Posterior cingulate gyrus (tissue), 11 donors: ENCODE results near the gene FBXL7.
A peak's percentile ranks its signal among the peaks of the same experiment; 100 is the strongest.

Experiments
- DNase-seq, 10 donors: peaks; one replicate each; pipeline versions ENCODE4 v3.0.0 to v3.0.0-alpha.2; 2020 to 2021; ENCODE audit warnings: mixed read lengths in 3 of 10
- intact Hi-C: fragments of 100-400 bp; cut with DNase I; formaldehyde crosslinking; loops from one replicate; pipeline ENCODE4 v1.15.1; 2023

FBXL7 gene

DNA sequence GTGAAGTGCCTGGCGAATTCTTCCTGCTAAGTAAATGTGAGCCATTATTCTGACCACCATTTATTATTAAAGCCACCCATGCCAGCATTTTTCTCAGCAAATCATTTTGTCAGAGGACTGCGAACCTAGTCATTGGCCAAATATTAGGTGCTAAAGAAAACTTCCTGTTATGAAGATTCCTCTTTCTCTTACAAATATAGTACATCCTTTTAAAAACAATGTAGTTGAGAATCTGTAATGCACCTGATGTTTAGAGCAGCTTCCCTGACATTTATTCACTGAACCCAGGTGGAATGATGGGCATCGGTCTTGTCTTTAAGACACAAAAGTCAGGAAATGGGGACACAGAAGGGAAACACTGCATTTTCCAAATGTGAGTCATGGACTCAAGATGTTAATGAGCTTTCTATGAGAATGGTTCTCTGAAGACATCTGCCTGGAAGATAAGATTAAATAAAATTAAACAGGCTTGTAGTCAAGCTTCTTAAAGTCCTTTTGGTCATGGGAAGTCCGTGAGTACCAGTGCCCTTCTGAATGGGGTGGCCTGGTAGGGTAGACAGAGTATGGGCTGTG is 290.6 kb downstream of the FBXL7 start:
- DNase-seq, result no peak
- intact Hi-C loops, result loop anchor here (5.0 kb wide), 5 partner anchors 273 to 683 kb away; partner anchors contain the start of gene FBXL7

DNA sequence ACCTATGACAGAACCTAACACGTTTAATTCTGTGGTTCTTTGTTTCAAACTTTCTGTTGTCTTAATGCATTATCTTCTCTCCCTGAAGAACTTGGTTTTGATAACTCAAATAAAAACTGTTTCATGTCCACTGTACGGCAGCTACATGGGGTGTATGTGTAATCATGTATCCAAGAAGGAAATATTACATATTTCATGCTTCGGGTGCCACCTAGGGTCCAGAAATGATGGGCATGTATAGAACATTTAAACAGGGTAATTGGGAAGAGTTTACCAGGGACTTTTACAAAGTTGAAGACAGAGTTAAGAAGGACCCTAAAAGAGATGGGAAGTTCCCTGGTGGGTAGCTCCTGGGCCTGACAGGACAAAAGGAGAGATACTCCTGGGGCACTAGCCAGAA is 291.3 kb downstream of the FBXL7 start:
- DNase-seq, result no peak
- intact Hi-C loops, result loop anchor here (5.0 kb wide), 5 partner anchors 274 to 684 kb away; partner anchors contain the start of gene FBXL7

- intact Hi-C loops, result loop anchor here (5.0 kb wide), 5 partner anchors 275 to 685 kb away; partner anchors contain the start of gene FBXL7
- DNase-seq, result no peak
Observed at GRCh38 chr5:15791859-15792258, 291.9 kb downstream of the FBXL7 start.

- DNase-seq, result no peak
- intact Hi-C loops, result loop anchor here (5.0 kb wide), 5 partner anchors 277 to 687 kb away; partner anchors contain the start of gene FBXL7
Observed at GRCh38 chr5:15794052-15794985, 294.3 kb downstream of the FBXL7 start.

DNA sequence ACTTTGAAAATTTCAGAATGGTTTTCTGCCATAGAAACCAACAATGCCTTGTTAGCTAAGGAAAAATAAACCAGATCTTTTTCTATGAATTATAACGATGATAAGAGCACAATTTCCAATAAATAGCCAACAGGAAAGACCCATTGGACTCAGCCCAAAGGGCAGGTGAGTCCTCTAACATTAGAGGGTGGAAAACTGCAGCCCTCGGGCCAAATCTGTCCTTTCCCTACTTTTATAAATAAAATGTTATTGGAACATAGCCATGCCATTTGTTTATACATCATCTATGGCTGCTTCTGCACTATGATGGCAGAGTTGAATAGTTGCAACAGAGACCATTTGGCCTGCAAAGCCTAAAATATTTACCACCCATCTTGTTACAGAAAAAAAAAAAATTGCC is 296.1 kb downstream of the FBXL7 start:
- intact Hi-C loops, result no loop called here
- DNase-seq, result no peak

- intact Hi-C loops, result no loop called here
- no peak for DNase-seq
Observed at GRCh38 chr5:15796557-15796956, 296.6 kb downstream of the FBXL7 start.

GRCh38 chr5:15797116-15797515 is 297.1 kb downstream of the FBXL7 start:
- DNase-seq, result no peak
- intact Hi-C loops, result no loop called here

GRCh38 chr5:15798006-15798405 is 298.0 kb downstream of the FBXL7 start:
- intact Hi-C loops, result no loop called here
- no peak for DNase-seq

DNA sequence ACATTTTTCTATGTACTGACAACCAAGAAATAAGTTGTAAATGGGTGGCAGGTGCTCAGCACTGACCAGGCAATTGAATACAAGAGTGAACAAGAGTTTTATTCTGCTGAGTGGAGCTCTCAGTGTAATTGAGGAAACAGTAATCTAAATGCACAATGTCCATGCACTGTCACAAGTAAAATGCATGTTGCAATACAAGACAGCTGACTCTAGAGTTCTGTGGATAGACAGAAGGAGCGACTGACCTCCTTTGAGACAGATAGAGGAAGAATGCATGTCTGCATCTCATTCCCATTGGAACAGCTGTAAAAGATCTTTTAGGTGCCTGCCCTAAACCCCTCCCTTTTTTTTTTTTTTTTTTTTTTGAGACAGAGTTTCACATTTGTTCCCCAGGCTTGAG is 299.0 kb downstream of the FBXL7 start:
- intact Hi-C loops, result no loop called here
- DNase-seq, result no peak

DNA sequence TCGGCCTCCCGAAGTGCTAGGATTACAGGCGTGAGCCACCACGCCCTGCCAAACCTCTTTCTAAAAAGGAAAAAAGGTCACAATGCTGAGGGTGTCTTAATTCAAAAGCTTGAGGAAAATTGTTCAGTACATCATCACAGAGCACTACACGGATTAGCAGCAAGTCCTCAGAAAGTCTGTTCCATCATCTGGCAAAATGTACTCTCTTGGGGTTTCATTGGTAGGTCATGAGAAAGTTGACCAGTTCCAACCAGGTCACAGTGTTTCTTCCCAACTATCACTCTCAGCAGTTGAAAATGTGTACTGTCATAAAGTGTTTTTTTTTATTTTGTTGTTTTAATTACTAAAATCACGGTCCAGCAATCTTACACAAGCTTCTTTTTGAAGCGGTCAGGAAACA is 299.6 kb downstream of the FBXL7 start:
- intact Hi-C loops, result no loop called here
- no peak for DNase-seq

GRCh38 chr5:15803280-15803679 is 303.3 kb downstream of the FBXL7 start:
- no peak for DNase-seq
- intact Hi-C loops, result no loop called here

GRCh38 chr5:15806613-15807012 is 306.6 kb downstream of the FBXL7 start:
- intact Hi-C loops, result no loop called here

GRCh38 chr5:15807248-15807647 is 307.3 kb downstream of the FBXL7 start:
- intact Hi-C loops, result no loop called here
- no peak for DNase-seq

More at GRCh38 chr5:15806613-15807012, 306.6 kb downstream of the FBXL7 start:
- no peak for DNase-seq

GRCh38 chr5:15807871-15808270 is 307.9 kb downstream of the FBXL7 start:
- intact Hi-C loops, result no loop called here
- DNase-seq, result peak in 4 of 10 donors; percentile 23 to 88 (median 72)

DNA sequence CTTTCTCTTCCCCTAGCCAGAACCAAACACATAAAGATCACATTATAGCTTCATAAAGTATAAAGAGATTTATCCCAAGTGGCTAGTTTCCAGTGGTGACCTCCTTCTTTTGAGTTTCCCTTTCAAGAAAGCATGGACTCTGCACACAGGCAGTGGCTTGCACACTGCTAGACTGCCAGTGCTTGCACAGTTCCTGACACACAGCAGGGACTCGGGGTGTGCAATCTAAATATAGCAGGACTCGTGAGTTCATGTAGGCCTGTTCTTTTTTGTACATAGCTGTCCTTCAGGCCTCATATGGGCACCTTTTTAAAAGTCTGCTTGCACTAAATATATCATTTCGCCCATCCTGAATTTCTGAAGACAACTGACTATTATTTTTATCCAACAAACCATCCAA is 308.6 kb downstream of the FBXL7 start:
- intact Hi-C loops, result no loop called here

DNA sequence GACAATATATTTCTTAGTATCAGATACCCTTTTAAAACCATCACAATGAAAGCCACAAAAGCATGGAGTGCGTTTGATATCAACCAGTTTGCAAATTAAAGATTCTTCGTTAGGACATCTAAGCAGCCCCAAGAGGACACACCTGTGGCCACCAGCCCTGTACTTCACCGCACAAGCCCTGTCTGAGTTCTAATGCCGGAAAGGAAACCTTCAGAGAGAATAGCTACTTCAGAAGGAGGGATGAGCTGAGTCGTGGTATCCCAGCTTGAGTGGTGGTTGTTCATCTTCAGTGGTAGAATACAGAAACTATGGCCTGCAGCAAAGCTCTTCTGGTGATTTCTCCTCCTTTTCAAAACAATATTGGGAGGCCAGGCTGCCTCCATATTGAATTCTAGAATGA is 319.6 kb downstream of the FBXL7 start:
- intact Hi-C loops, result no loop called here

More for the DNA sequence above, 308.6 kb downstream of the FBXL7 start:
- DNase-seq, result no peak

DNA sequence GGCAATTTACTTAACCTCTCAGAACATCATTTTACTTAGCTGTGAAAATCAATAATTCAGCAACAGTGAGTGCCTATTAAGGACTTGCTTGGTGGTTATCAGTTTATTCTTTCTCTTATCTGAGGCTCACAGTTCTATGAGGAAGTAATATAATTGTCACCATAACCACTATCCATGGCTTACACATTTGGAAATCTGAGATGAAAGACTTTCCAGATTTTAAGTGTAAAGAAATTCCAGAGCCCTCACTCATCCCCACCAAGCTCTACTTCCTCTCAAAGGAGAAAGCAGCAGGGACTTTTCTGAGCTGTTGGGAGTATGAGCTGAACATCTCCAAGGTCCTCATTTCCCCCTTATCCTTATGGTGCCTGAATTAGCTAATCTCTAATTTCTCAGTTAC is 321.5 kb downstream of the FBXL7 start:
- intact Hi-C loops, result no loop called here
- DNase-seq, result no peak

More for the DNA sequence above, 319.6 kb downstream of the FBXL7 start:
- no peak for DNase-seq

DNA sequence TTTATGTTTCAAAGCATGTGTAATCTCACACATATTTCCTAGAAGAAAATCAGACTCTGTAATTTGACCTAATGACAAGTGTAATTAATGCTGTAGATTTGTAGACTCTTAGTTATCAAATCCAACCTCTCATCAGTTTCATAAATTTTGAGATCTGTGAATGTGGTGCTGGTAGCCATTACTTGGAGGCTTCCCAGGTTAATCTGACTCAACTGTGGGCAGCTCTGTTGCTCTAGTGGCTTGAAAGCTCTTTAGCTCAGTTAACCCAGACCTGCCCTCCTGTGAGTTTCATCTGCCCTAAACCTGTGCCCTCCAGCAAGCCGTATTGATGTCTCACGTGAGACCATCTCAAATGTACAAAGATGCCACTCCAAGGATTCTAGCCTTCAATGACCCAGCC is 323.4 kb downstream of the FBXL7 start:
- intact Hi-C loops, result no loop called here
- DNase-seq, result no peak

DNA sequence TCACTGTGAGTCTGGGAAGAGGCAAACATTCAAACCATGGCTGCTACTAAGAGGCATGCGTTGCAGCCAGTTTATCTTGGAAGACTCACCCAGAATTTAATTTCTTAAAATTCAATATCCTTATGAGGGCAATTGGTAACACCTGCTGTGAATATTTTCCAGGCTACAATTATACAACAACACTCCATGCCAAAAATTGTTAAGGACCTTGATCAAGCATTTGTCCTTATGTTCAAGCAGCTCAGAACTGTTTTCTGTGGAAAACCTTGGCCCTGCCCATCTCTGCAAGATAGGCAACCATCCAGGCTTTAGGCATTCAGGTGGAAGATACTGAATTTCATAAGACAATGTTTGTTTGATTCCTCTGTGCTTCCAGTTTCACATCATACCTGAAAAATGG is 327.8 kb downstream of the FBXL7 start:
- intact Hi-C loops, result no loop called here
- DNase-seq, result no peak

DNA sequence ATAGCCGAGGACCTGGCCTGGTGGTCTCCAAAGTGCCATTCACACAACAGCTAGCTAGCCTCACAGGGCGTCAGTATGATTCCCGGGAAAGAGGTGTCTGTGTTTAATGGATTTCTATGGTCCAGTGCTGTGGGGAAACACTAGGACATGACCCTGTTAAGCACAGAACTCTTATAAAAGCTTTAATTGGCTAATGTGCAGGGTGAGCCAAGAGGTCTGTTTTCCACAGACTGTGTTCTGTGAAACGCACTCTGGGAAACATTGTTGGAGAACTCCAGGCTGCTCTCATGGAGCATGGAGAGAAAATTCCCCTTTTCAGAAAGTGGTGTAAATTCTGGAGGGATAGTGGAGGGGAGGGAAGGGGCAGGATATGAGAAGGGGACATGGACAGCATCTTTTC is 331.4 kb downstream of the FBXL7 start:
- no peak for DNase-seq
- intact Hi-C loops, result no loop called here

- intact Hi-C loops, result no loop called here
Observed at GRCh38 chr5:15833365-15833764, 333.4 kb downstream of the FBXL7 start.

More at GRCh38 chr5:15833365-15833764, 333.4 kb downstream of the FBXL7 start:
- DNase-seq, result no peak
